Gastroesophageal sphincter (tissue), 4 donors: ENCODE data around the gene UST. TPM values are rescaled to one million over a fixed set of nuclear protein-coding genes. Genes with fewer than 3 reads are reported as not detected.
A peak's percentile ranks its signal among the peaks of the same experiment; 100 is the strongest.

Experiments
- ATAC-seq: fragments of 150-250 bp; one replicate; pipeline ENCODE4 v1.9.1; 2016; ENCODE audit warnings: mild to moderate bottlenecking, moderate library complexity
- H3K27ac ChIP-seq, 4 donors: fragments of 200-600 bp; sonication (generic) in 3 of 4; 1 replicate in 3 of 4; 2 replicates in 1 of 4; pipeline ENCODE4 v1.5.1; 2016 to 2019
- H3K27me3 ChIP-seq: fragments of 200-600 bp; sonication (generic); one replicate; pipeline ENCODE4 v1.5.1; 2019
- H3K36me3 ChIP-seq, 2 donors: fragments of 200-600 bp; sonication (generic); one replicate each; pipeline ENCODE4 v1.5.1; 2019; ENCODE audit warnings: control low read depth in 1 of 2
- H3K4me1 ChIP-seq, 3 donors: fragments of 200-600 bp; sonication (generic); 1 replicate in 2 of 3; 2 replicates in 1 of 3; pipeline ENCODE4 v1.5.1; 2016 to 2019; ENCODE audit warnings: control low read depth in 2 of 3
- H3K4me3 ChIP-seq, 2 donors: fragments of 200-600 bp; sonication (generic); one replicate each; pipeline ENCODE4 v1.5.1; 2019; ENCODE audit warnings: mild to moderate bottlenecking in 1 of 2, moderate library complexity in 1 of 2
- H3K9me3 ChIP-seq, 3 donors: fragments of 200-600 bp; sonication (generic); one replicate each; pipeline ENCODE4 v1.5.1; 2017 to 2019; ENCODE audit warnings: control low read depth in 2 of 3
- CTCF ChIP-seq, 4 experiments: fragments of 200-600 bp in 2 of 4; fragments of 450-650 bp in 2 of 4; sonication (generic) in 1 of 4; IDR thresholded peaks; one replicate each; pipeline ENCODE4 v1.5.1; 2017 to 2019; ENCODE audit warnings: antibody characterized with exemption in 4 of 4, mild to moderate bottlenecking in 2 of 4, moderate library complexity in 2 of 4
- EP300 ChIP-seq: sonication (generic); formaldehyde crosslinking; IDR thresholded peaks from one replicate; pipeline ENCODE4 v1.6.1; 2017; ENCODE audit warnings: antibody characterized with exemption, mild to moderate bottlenecking
- POLR2A ChIP-seq, 2 donors: fragments of 450-650 bp; IDR thresholded peaks; one replicate each; pipeline ENCODE4 v1.6.1; 2017; ENCODE audit warnings: antibody characterized with exemption in 2 of 2, mild to moderate bottlenecking in 2 of 2, moderate library complexity in 1 of 2
- POLR2AphosphoS5 ChIP-seq: sonication (generic); formaldehyde crosslinking; IDR thresholded peaks from one replicate; pipeline ENCODE4 v1.6.1; 2017; ENCODE audit warnings: antibody characterized with exemption
- WGBS, 2 donors: methylation state at CpG; one replicate each; pipeline ENCODE4 v1.1.5; 2018; ENCODE audit warnings: low coverage in 1 of 2; 5-methylcytosine and 5-hydroxymethylcytosine counted together
- total RNA-seq, 4 donors: library from RNA; depleted of rRNA; stranded (reverse); fragments of >200 nt; gene quantifications; one replicate each; pipeline ENCODE4 v1.1.0, GENCODE V29; 2016

Gene UST
- total RNA-seq, 4 donors from 2014 or later, result 17.4 to 48.1 (median 32.4) TPM

GRCh38 chr6:149078211-149078782, 331.5 kb downstream of the UST start:
- Histone ChIP-seq H3K4me1 (peaks cover 0 to 42% (median 0%) of the 10 kb centered on the region in 3 donors), H3K9me3 (no peaks in the 10 kb centered on the region), H3K27me3 (no peaks in the 10 kb centered on the region), H3K36me3 (peaks cover 0 to 19% of the 10 kb centered on the region in 2 donors), H3K4me3 (no peak overlapping the region), H3K27ac (no peak overlapping the region)
- TF ChIP-seq POLR2A (IDR thresholded peaks at IDR 0.05) (no peak), EP300 (no peak), CTCF (IDR thresholded peaks at IDR 0.05) (no peak)
- ATAC-seq, result no peak
- WGBS, 2 donors, result 71 to 94% methylated on average over 3 to 8 of the region's 10 CpGs

DNA sequence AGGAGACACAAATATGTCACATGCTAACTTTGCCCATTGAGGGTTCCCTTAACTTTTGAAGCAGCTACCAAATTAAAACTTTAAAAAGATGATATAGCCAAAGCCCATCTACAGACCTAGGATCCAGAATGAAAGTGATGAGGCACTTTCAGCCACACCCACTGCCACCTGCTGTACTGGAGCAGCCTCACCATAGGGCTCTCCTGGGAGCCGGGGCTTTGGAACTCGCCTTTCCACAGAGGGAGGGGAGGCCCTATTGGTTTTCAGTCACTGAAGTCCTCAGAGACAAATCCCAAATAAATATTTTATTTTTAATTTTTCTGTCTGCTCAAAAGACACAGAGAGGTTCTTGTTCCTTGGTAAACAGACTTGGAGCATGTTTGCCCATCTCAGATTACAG, 332.6 kb downstream of the UST start:
- TF ChIP-seq CTCF (IDR thresholded peaks at IDR 0.05) (no peak), POLR2A (IDR thresholded peaks at IDR 0.05) (no peak), EP300 (no peak), POLR2AphosphoS5 (no peak)
- peaks cover 0 to 8% of the 10 kb centered on the region in 2 donors for H3K36me3 ChIP-seq
- WGBS, 2 donors, result 52 to 86% methylated on average over 2 of the region's 2 CpGs
- no peaks in the 10 kb centered on the region for H3K9me3 ChIP-seq
- H3K27ac ChIP-seq, result peak overlapping the region in 3 of 4 donors; percentile 53 to 70 (median 64)
- no peak overlapping the region for H3K4me3 ChIP-seq
- H3K4me1 ChIP-seq, result peaks cover 0 to 42% (median 0%) of the 10 kb centered on the region in 3 donors
- ATAC-seq, result no peak
- no peaks in the 10 kb centered on the region for H3K27me3 ChIP-seq

- TF ChIP-seq EP300 (no peak), POLR2AphosphoS5 (peak; percentile 45)
- 28 to 61% methylated on average over 2 to 5 of the region's 6 CpGs for WGBS, 2 donors
- peaks cover 0 to 42% (median 0%) of the 10 kb centered on the region in 3 donors for H3K4me1 ChIP-seq
Measured at GRCh38 chr6:149079911-149080491, 333.2 kb downstream of the UST start.

GRCh38 chr6:149080511-149080910, 333.7 kb downstream of the UST start:
- Histone ChIP-seq H3K4me1 (peaks cover 0 to 42% (median 0%) of the 10 kb centered on the region in 3 donors), H3K27ac (peak overlapping the region in 3 of 4 donors; percentile 53 to 70 (median 64)), H3K27me3 (no peaks in the 10 kb centered on the region), H3K9me3 (no peaks in the 10 kb centered on the region), H3K36me3 (no peaks in the 10 kb centered on the region), H3K4me3 (no peak overlapping the region)
- no peak for ATAC-seq
- TF ChIP-seq POLR2A (IDR thresholded peaks at IDR 0.05) (no peak), EP300 (no peak), CTCF (IDR thresholded peaks at IDR 0.05) (no peak), POLR2AphosphoS5 (peak; percentile 10)
- 46 to 90% methylated on average over 2 to 3 of the region's 5 CpGs for WGBS, 2 donors

More at GRCh38 chr6:149079911-149080491, 333.2 kb downstream of the UST start:
- Histone ChIP-seq H3K36me3 (peaks cover 0 to 3% of the 10 kb centered on the region in 2 donors), H3K9me3 (no peaks in the 10 kb centered on the region), H3K4me3 (no peak overlapping the region), H3K27me3 (no peaks in the 10 kb centered on the region), H3K27ac (peak overlapping the region in 3 of 4 donors; percentile 53 to 70 (median 64))
- peak; percentile 87 for ATAC-seq

DNA sequence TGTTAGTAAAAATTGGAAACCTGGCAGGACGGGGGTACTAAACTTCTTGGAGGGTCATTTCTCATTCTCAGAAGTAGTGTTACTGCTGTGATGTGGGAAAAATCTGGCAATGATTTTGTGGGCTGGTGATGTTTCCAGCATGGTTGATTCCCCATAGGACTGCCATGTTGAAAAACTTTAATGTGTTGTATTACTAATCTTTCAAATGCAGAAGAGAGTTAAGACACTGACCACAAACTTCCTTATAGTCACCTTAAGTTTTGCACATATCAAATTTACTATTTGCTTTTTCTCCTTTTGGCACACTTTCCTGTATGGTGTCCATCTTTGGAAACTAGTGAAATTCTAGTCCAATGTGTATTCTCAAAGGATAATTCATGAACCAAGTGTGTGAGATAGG, 334.5 kb downstream of the UST start:
- Histone ChIP-seq H3K4me3 (no peak overlapping the region), H3K9me3 (no peaks in the 10 kb centered on the region), H3K36me3 (no peaks in the 10 kb centered on the region), H3K4me1 (peaks cover 0 to 37% (median 0%) of the 10 kb centered on the region in 3 donors), H3K27me3 (no peaks in the 10 kb centered on the region), H3K27ac (peak overlapping the region in 1 of 4 donors; percentile 64)
- WGBS, 2 donors, result 80 to 91% methylated on average over 1 of the region's 1 CpG
- TF ChIP-seq CTCF (IDR thresholded peaks at IDR 0.05) (no peak), POLR2A (IDR thresholded peaks at IDR 0.05) (no peak), EP300 (no peak)
- no peak for ATAC-seq
